Testis (tissue), 3 donors: ENCODE data around the gene MSANTD4. TPM values are rescaled to one million over a fixed set of nuclear protein-coding genes. Genes with fewer than 3 reads are reported as not detected.
A peak's percentile ranks its signal among the peaks of the same experiment; 100 is the strongest.

Experiments
- DNase-seq: peaks from one replicate; pipeline ENCODE4 v3.0.0-alpha.2; 2019
- H3K27ac ChIP-seq, 2 donors: fragments of 200-600 bp; sonication (generic); one replicate each; pipeline ENCODE4 v1.5.1; 2019
- H3K27me3 ChIP-seq: fragments of 200-600 bp; sonication (generic); one replicate; pipeline ENCODE4 v1.5.1; 2019
- H3K36me3 ChIP-seq: fragments of 200-600 bp; sonication (generic); one replicate; pipeline ENCODE4 v1.5.1; 2017; ENCODE audit warnings: low read depth; ENCODE audit errors: missing control alignments
- H3K4me1 ChIP-seq: fragments of 200-600 bp; sonication (generic); one replicate; pipeline ENCODE4 v1.5.1; 2019
- H3K4me3 ChIP-seq, 2 donors: fragments of 200-600 bp; sonication (generic); one replicate each; pipeline ENCODE4 v1.5.1; 2017 to 2019
- H3K9me3 ChIP-seq: fragments of 200-600 bp; sonication (generic); one replicate; pipeline ENCODE4 v1.5.1; 2017
- CTCF ChIP-seq, 3 experiments: fragments of 450-650 bp in 2 of 3; fragments of 200-600 bp in 1 of 3; sonication (generic) in 1 of 3; IDR thresholded peaks; one replicate each; pipeline ENCODE4 v1.5.1; 2016 to 2019; ENCODE audit warnings: antibody characterized with exemption in 3 of 3, mild to moderate bottlenecking in 2 of 3, moderate library complexity in 1 of 3
- POLR2A ChIP-seq: fragments of 450-650 bp; IDR thresholded peaks from one replicate; pipeline ENCODE4 v1.6.1; 2017; ENCODE audit warnings: antibody characterized with exemption, mild to moderate bottlenecking, moderate library complexity
- WGBS, 2 donors: methylation state at CpG; one replicate each; pipeline ENCODE4 v1.1.5; 2018; 5-methylcytosine and 5-hydroxymethylcytosine counted together
- intact Hi-C: fragments of 100-400 bp; cut with DNase I; formaldehyde crosslinking; loops from one replicate; pipeline ENCODE4 v1.15.1; 2023; ENCODE audit warnings: low total_unique reads
- polyA plus RNA-seq: library from polyadenylated mRNA; stranded (reverse); fragments of 350-450 nt; fragmentation: Illumina TruSeq; extraction: RNeasy Lipid Tissue Mini Kit (QIAGEN cat#74804); gene quantifications from one replicate; pipeline ENCODE4 v1.2.3, GENCODE V29; 2014; ENCODE audit warnings: low read depth, low replicate concordance; ENCODE audit not compliant: insufficient read depth
- total RNA-seq, 2 donors: library from RNA; depleted of rRNA; stranded (reverse); fragments of >200 nt; gene quantifications; one replicate each; pipeline ENCODE4 v1.2.3, GENCODE V29; 2016

MSANTD4 gene
- total and polyA plus RNA-seq, 3 donors from 2014 or later, result 15.5 to 34.4 (median 20.7) TPM

- WGBS, 2 donors, result 48 to 61% methylated on average over 4 of the region's 4 CpGs
- intact Hi-C loops, result no loop called here
- DNase-seq, result no peak
- H3K9me3 ChIP-seq, result no peaks in the 10 kb centered on the region
- no peaks in the 10 kb centered on the region for H3K36me3 ChIP-seq
- TF ChIP-seq CTCF (IDR thresholded peaks at IDR 0.05) (no peak), POLR2A (no peak)
- no peak overlapping the region for H3K27ac ChIP-seq
- H3K27me3 ChIP-seq, result no peaks in the 10 kb centered on the region
- no peak overlapping the region for H3K4me3 ChIP-seq
- no peaks in the 10 kb centered on the region for H3K4me1 ChIP-seq
These were observed 8.6 kb upstream of the MSANTD4 start for GRCh38 chr11:106030609-106031008.

- TF ChIP-seq CTCF (IDR thresholded peaks at IDR 0.05) (no peak), POLR2A (no peak)
- Histone ChIP-seq H3K27ac (peak overlapping the region; percentile 78 to 79), H3K36me3 (no peaks in the 10 kb centered on the region), H3K27me3 (no peaks in the 10 kb centered on the region), H3K9me3 (no peaks in the 10 kb centered on the region), H3K4me3 (peak overlapping the region; percentile 55 to 94), H3K4me1 (peaks cover 6% of the 10 kb centered on the region)
- DNase-seq, result no peak
- WGBS, 2 donors, result 52 to 66% methylated on average over 7 of the region's 7 CpGs
- intact Hi-C loops, result no loop called here
These were observed 795 bp upstream of the MSANTD4 start for GRCh38 chr11:106022795-106023275.

GRCh38 chr11:106021181-106021966 is 666 bp downstream of the MSANTD4 start:
- intact Hi-C loops, result no loop called here
- peak overlapping the region; percentile 83 to 94 for H3K4me3 ChIP-seq
- H3K4me1 ChIP-seq, result peaks cover 6% of the 10 kb centered on the region
- peak overlapping the region; percentile 69 to 81 for H3K27ac ChIP-seq
- H3K27me3 ChIP-seq, result no peaks in the 10 kb centered on the region
- DNase-seq, result no peak
- TF ChIP-seq POLR2A (no peak), CTCF (IDR thresholded peaks at IDR 0.05) (no peak)
- H3K9me3 ChIP-seq, result no peaks in the 10 kb centered on the region
- no peaks in the 10 kb centered on the region for H3K36me3 ChIP-seq
- 13% methylated on average over 18 of the region's 18 CpGs for WGBS, 2 donors

GRCh38 chr11:106017093-106017492 is 4.9 kb downstream of the MSANTD4 start:
- Histone ChIP-seq H3K4me1 (peaks cover 6% of the 10 kb centered on the region), H3K36me3 (no peaks in the 10 kb centered on the region), H3K27ac (no peak overlapping the region), H3K27me3 (no peaks in the 10 kb centered on the region), H3K4me3 (no peak overlapping the region), H3K9me3 (no peaks in the 10 kb centered on the region)
- intact Hi-C loops, result no loop called here
- TF ChIP-seq POLR2A (no peak), CTCF (IDR thresholded peaks at IDR 0.05) (no peak)
- 86 to 96% methylated on average over 2 of the region's 2 CpGs for WGBS, 2 donors
- DNase-seq, result no peak

GRCh38 chr11:106015066-106015465 is 7.0 kb downstream of the MSANTD4 start:
- no peak for DNase-seq
- intact Hi-C loops, result no loop called here
- H3K27ac ChIP-seq, result no peak overlapping the region
- H3K4me1 ChIP-seq, result no peaks in the 10 kb centered on the region
- TF ChIP-seq CTCF (IDR thresholded peaks at IDR 0.05) (no peak), POLR2A (no peak)
- WGBS, 2 donors, result 90 to 95% methylated on average over 2 of the region's 2 CpGs
- H3K36me3 ChIP-seq, result no peaks in the 10 kb centered on the region
- no peaks in the 10 kb centered on the region for H3K9me3 ChIP-seq
- no peaks in the 10 kb centered on the region for H3K27me3 ChIP-seq
- no peak overlapping the region for H3K4me3 ChIP-seq
